ENCODE results near the gene CTNNA2.

The CTNNA2 gene

GRCh38 chr2:80244905-80245584 lies 732.2 kb downstream of the CTNNA2 start:
- no peak for DNase-seq

GRCh38 chr2:80246534-80246933 lies 733.7 kb downstream of the CTNNA2 start:
- no peak for DNase-seq

- DNase-seq: no peak
Observed at GRCh38 chr2:80247339-80247738, 734.5 kb downstream of the CTNNA2 start.

- no peak for DNase-seq
Observed at GRCh38 chr2:80248146-80248545, 735.3 kb downstream of the CTNNA2 start.

- no peak for DNase-seq
Observed at GRCh38 chr2:80252294-80252986, 739.6 kb downstream of the CTNNA2 start.

GRCh38 chr2:80255918-80256781 lies 743.3 kb downstream of the CTNNA2 start:
- no peak for DNase-seq

- DNase-seq: no peak
Observed at GRCh38 chr2:80256782-80257167, 743.9 kb downstream of the CTNNA2 start.

GRCh38 chr2:80257450-80257849 lies 744.6 kb downstream of the CTNNA2 start:
- DNase-seq: no peak

- no peak for DNase-seq
Observed at GRCh38 chr2:80258341-80258740, 745.5 kb downstream of the CTNNA2 start.

- no peak for DNase-seq
Observed at GRCh38 chr2:80258793-80259192, 745.9 kb downstream of the CTNNA2 start.

- no peak for DNase-seq
Observed at GRCh38 chr2:80259292-80259691, 746.4 kb downstream of the CTNNA2 start.

- no peak for DNase-seq
Observed at GRCh38 chr2:80266231-80266630, 753.4 kb downstream of the CTNNA2 start.

- DNase-seq: no peak
Observed at GRCh38 chr2:80269806-80270205, 757.0 kb downstream of the CTNNA2 start.

GRCh38 chr2:80280598-80280997 lies 767.7 kb downstream of the CTNNA2 start:
- DNase-seq: no peak

- DNase-seq: no peak
Observed at GRCh38 chr2:80281049-80281448, 768.2 kb downstream of the CTNNA2 start.

GRCh38 chr2:80288576-80288975 lies 775.7 kb downstream of the CTNNA2 start:
- no peak for DNase-seq

- no peak for DNase-seq
Observed at GRCh38 chr2:80291656-80292055, 778.8 kb downstream of the CTNNA2 start.

GRCh38 chr2:80292474-80292873 lies 779.6 kb downstream of the CTNNA2 start:
- DNase-seq: no peak

- no peak for DNase-seq
Observed at GRCh38 chr2:80293039-80293438, 780.2 kb downstream of the CTNNA2 start.

GRCh38 chr2:80298954-80299353 lies 786.1 kb downstream of the CTNNA2 start:
- no peak for DNase-seq

GRCh38 chr2:80299661-80300060 lies 786.8 kb downstream of the CTNNA2 start:
- no peak for DNase-seq

- DNase-seq: no peak
Observed at GRCh38 chr2:80300346-80300745, 787.5 kb downstream of the CTNNA2 start.

GRCh38 chr2:80300954-80301353 lies 788.1 kb downstream of the CTNNA2 start:
- DNase-seq: no peak

- no peak for DNase-seq
Observed at GRCh38 chr2:80302001-80302313, 789.1 kb downstream of the CTNNA2 start.

Measured in NCI-H146 (cell line).